T-helper 2 cell (primary cell): ENCODE results near the gene NOL4.
"Not testable (repeated sequence)": the region's sequence is repeated elsewhere in the genome, so short reads cannot be mapped to it uniquely, and the experiment has no call there.

Experiments used
- DNase-seq, 5 experiments: peaks; one replicate each; pipeline versions ENCODE4 v3.0.0 to v3.0.0-alpha.2; 2012 to 2022
- total RNA-seq, 2 donors: gene quantifications; one replicate each; lab custom pipeline; 2026; lab: John Stamatoyannopoulos, UW

NOL4 gene
- 0 to 0.20 reads per million in 2 donors for total RNA-seq

DNA sequence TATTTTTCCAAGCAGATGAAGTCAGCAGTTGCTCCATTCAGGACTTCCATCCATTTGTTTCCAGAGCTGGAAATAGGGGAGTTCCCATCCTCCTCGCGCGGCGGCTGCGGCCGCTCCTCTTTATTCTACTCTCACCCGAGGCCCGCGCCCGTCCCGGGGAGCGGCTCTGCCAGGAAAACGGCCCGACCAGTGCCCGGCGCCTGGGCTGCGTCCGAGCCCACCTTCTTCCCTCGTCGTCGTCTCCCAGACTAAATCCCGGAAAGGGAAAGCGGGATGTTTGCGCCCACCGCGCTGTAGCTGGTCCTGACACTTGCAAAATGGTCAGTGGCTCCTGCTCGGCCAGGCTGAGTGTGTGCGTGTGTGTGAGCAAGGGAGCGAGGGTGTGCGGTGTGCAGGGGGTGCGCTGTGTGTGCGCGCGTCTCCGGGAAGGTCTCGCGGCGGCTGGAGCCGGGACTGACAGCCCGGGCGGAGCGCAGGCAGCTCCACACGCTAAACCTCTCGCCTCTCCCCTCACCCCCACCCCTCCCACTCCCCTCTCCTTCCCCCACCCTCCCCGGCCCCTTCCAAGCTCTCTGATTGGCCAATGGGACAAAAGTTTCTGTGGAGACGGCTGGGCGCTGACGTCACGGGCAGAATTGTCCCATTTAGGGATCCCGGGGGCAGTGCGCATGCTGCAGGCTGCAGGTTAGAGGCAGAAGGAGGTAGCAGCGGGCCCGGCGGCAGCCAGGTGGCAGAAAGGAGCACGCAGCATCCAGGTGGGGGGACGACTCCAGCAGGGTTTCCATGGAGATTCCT, at the start of gene NOL4:
Gene NOL4, minus strand, starts transcription at position 491 of the 795 bp plus-strand sequence. CDS start 1,660 bp downstream, outside the sequence.
- no peak for DNase-seq

GRCh38 chr18:34266029-34266428, 41.3 kb upstream of the NOL4 start:
- not testable (repeated sequence) for DNase-seq

- no peak for DNase-seq
Measured at GRCh38 chr18:34261865-34262780, 37.4 kb upstream of the NOL4 start.

DNA sequence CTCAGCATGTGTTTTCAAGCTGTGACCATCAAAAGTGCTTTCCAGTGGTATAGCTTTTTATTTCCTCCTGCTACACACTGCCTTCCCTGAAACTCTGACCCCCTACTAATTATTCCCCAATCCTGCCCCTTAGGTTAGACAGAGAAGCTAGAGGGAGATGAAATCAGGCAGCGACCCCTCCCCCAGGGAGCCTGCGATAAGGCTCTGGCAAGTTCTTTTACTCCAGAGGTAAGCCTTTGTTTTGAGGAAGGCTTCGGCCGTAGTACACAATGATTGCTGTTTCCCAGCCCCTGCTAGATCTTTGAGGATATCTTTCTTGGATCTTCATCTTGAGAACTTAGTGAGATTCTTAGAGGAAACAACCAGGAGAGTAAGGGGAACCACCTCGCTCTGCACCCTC, 33.5 kb upstream of the NOL4 start:
- DNase-seq, result no peak

GRCh38 chr18:34251919-34252318, 27.2 kb upstream of the NOL4 start:
- DNase-seq, result no peak

- no peak for DNase-seq
Measured at GRCh38 chr18:34248727-34249126, 24.0 kb upstream of the NOL4 start.

DNA sequence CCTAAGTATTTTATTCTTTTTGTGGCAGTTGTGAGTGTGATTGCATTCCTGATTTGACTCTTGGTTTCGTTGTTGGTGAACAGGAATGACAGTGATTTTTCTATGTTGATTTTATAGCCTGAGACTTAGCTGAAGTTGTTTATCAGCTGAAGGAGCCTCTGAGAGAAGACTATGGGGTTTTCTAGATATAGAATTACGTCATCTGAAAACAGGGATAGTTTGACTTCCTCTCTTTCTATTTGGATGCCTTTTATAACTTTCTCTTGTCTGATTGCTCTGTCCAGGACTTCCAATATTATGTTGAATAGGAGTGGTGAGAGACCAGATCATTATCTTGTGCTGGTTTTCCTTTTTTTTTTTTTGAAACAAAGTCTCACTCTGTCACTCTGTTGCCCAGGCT, 18.0 kb upstream of the NOL4 start:
- DNase-seq, result no peak

DNA sequence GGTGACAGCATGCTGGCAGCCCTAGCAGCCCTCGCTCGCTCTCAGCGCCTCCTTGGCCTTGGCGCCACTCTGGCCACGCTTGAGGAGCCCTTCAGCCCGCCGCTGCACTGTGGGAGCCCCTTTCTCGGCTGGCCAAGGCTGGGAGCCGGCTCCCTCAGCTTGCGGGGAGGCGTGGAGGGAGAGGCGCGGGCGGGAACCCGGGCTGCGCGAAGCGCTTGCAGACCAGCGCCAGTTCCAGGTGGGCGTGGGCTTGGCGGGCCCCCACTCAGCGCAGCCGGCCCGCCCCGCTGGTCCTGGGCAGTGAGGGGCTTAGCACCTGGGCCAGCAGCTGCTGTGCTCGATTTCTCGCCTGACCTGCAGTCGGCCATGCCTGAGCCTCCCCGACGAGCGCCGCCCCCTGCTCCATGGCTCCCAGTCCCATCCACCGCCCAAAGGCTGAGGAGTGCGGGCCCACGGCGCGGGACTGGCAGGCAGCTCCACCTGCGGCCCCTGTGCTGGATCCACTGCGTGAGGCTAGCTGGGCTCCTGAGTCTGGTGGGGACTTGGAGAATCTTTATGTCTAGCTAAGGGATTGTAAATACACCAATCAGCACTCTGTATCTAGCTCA, 9.2 kb upstream of the NOL4 start:
- not testable (repeated sequence) for DNase-seq

GRCh38 chr18:34225218-34225553, 473 bp upstream of the NOL4 start:
- DNase-seq, result no peak

- DNase-seq, result no peak
Measured at GRCh38 chr18:34223893-34224422, 755 bp downstream of the NOL4 start.

DNA sequence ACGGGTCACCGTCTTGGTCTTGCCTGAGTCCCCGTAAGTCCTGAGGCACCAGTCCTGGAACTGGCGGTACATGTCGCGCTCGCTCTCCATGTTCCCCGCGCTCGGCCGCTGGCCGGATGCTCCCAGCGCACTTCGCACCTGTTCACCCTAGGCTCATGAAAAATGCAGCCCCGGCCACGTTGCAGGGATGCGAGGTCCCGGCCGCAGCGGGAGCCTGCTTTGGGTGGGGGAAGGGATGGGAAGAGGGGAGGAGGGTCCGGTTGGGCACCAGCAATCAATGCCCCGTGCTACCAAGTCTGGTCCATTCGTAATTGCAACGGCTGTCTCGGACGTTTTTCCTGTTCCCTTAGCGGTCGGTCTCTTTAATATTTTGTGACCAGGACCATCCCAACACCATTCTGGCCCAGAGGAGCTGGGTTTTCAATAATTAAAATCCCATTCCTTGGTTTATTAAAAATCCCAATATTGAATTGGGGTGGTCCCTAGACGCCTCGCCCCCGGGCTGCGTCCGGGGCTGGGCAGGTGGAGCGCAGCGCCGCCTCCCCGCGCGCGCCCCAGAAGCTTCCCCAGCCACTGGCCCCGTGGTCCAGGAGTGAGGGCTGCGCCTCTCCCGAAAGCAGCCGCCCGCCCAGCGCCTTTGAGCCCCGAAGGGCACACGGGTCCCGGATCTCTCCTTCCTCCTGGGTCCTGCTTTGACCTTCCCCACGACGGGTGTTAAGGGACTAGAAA, 1.4 kb downstream of the NOL4 start:
- DNase-seq, result no peak

DNA sequence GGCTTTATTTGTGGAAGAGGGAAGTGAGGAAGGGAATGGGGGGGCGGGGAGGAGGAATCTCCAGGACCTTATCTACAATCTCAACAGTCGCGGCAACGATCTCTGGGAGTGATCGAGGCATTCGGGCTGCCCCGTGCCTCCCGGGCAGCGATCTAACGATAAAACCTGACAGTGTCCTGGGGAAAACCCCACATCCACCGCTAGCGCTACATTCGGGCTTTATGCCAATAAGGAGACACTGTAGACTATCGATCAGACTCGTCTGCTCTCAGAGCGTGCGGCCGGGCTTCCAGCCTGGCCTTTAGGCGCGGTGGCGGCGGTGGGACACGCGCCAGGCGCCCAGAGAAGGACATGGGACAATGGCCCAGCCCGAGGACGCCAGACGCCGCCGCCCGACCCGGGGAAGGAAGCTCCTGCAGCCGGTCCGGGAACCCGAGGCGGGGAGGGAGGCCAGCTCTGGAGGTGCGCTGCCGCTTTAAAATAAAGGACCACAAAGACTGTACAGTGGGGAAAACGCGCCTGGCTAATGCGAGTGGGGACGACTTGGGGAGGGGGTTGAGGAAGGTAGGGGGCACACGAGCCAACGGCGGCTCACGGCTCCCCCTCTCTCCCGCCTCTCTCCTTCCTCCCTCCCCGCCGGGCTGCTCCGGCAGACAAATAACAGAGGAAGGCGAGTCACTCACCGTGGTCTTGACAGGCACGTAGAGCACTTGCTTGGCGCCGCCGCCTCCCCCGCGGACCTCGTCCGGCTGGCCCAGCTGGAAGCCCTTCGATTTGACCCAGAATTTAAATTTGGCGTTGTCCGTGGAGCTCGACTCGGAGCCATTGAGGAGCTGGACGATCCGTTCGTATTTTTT, 2.2 kb downstream of the NOL4 start:
- DNase-seq, result no peak

DNA sequence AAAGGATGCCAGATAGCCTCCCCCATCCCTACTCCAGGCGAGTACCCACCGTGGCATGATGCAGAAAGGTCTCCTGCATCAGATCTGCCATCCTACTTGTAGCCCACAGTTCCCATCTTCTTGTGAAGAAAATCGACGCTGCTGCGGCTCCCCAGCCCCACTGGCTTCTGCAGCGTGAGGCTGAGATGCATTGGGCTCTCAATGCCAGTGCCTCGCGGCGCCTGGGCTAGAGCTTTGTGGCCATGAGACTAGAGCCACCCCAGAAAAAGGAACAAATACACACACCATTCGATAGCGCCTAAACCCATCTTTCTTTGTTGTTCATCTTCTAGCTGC, 2.8 kb downstream of the NOL4 start:
- no peak for DNase-seq

GRCh38 chr18:34220081-34220815, 4.5 kb downstream of the NOL4 start:
- no peak for DNase-seq

DNA sequence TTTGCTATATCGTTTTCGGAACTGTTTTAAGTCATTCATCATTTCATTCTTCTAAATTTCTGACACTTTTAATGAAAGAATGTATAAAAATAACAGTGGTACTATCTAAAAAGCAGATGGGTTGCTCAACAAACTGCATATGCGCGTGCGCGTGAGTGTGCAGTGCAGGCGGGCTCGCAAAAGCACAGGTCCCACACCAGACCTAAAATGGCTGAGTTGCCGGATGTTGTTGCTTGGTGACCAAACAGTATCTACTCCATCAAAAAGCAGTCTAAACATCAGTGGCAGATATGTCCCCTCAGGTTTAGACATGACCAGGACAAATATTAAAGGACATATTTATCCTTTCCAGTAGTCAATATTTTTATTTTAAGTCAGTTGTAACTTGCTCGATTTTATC, 5.1 kb downstream of the NOL4 start:
- DNase-seq, result no peak

DNA sequence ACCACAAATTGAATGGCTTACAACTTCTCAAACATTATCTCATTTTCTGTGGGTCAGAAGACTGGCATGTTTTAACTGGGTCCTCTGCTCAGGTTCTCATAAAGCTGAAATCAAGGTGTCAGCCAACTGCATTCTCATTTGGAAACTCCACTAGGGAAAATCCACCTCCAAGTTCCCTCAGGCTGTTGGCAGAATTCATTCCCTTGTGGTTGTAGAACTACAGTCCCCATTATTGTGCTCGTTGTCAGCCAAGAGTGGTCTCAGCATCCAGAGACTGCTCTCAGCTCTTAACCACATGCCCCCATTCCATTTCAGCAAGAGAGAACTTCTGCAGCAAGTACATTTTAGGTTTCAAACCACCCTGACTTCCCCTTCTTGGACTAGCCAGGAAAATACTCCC, 12.2 kb downstream of the NOL4 start:
- no peak for DNase-seq

GRCh38 chr18:34207344-34207851, 17.3 kb downstream of the NOL4 start:
- no peak for DNase-seq

DNA sequence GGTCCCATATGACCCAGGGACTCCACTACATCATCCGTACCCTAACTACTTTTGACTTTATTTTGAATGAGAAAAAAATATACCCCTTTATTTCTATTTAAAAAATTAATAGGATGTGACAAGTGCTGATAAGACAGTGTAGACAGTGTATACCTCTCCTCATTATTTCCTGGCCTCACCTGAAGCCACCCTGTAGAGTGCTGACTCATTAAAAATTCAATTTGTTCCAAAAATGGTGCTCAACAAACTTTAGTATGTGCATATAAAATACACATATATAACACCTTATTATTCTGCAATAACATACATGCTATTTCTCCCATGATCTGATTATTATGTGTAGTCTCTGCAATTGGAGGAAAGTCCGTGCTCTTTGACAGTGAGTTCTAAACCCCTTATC, 20.8 kb downstream of the NOL4 start:
- no peak for DNase-seq

DNA sequence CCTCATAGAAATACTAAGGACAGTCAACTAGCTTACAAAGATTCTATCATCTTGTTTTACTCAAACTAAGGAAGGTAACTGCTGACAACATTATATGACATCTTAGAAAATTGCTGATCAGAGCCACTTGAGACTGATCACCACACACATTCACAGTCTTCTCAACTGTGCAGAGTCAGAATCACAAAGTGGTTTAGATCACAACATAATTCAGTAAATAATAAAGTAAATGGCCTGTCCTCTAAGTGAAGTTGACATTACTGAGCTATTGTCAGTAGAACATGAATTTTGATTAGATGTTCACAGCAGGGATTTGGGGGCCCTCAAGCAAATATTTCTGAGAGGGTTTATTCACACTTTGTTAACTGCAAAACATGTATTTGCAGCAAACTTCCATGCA, 28.5 kb downstream of the NOL4 start:
- DNase-seq, result no peak

- no peak for DNase-seq
Measured at GRCh38 chr18:34194239-34194638, 30.5 kb downstream of the NOL4 start.
